ENCODE measurements around the gene TWIST2.

Gene TWIST2

DNA sequence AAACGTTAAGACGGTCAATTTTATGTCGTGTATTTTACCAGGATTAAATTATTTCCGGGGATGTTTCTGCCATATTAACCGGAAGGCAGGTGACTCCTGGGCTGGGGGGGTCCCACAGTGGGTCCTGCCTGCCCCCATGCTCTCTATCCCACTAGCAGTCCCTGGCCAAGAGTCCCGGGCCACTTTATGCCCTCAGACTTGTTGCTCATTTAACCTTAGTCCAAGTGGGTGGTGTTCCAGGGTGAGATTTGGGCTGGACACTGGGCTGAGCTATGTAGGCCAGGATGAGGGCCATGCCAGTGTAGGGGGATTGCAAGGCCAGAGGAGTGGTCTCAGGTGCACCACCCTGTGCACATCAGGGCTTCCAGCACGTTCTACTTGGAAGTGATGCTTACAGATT is 24.1 kb downstream of the TWIST2 start:
- no peak for ATAC-seq
- H3K4me3 Mint-ChIP-seq, result no peak overlapping the region

DNA sequence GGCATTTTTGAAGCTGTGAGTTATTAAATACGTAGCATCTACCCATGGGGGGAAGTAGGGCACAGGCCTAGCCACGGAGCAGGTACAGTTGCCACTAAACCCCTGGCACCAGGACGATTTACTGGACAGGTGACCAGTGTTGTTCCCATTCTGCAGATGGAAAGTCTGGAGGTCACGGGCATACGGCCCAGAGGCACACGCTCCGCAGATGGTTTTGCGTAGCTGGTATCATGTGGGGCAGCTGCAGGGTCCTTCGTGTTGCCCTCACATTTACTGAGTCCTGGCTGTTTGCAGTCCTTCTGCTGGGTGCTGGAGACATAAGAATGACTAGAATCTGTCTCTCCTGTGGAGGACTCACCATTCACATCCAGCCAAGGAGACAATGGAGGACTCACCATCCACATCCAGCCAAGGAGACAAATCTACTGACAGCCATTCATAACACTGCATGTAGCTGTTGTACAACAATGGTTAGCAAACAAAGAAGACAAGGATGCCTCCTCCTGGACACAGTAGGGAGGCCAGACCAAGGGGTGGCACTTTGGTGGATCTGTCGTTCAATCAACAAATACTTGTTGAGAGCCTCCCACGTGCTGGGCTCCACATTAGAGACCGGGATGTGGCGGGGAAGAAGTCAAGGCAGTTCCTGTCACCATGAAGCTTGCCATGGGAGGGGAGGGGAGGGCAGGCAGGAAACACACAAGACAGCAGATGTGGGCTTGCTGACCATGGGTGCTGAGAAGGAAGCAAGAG is 24.9 kb downstream of the TWIST2 start:
- ATAC-seq (no peak), DNase-seq (ENCODE audit: low spot score in 2 of 2) (no peak)

More for the DNA sequence above, 24.1 kb downstream of the TWIST2 start:
- DNase-seq (ENCODE audit: low spot score in 2 of 2), result no peak
- Mint-ChIP-seq H3K4me1 (no peaks in the 10 kb centered on the region), H3K27ac (no peak overlapping the region), H3K9me3 (no peaks in the 10 kb centered on the region), H3K36me3 (peaks cover 7% of the 10 kb centered on the region)

DNA sequence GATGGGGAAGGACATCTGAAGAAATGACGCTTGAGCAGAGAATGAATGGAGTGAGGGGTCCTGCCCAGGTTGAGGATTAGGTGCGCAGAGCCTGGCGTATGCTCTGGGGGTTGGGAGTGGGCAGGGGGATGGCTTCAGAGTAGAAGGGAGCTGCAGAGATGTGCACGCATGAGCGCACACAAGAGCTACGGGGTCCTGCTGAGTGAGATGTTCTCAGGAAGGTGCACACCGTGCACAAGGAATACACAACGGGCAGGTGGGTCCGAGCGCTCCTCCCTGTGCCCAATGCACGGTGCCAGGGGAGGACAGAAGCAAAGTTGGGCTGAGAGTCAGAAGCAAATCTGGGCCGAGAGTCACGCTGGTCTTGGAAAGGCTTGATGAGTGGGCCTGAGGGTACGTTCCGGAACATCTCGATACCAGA is 25.5 kb downstream of the TWIST2 start:
- Mint-ChIP-seq H3K36me3 (peaks cover 7% of the 10 kb centered on the region), H3K4me1 (no peaks in the 10 kb centered on the region), H3K27ac (no peak overlapping the region), H3K9me3 (peaks cover 3% of the 10 kb centered on the region), H3K4me3 (no peak overlapping the region)
- DNase-seq (ENCODE audit: low spot score in 2 of 2), result no peak
- ATAC-seq, result no peak

More for the DNA sequence above, 24.9 kb downstream of the TWIST2 start:
- Mint-ChIP-seq H3K4me3 (no peak overlapping the region), H3K9me3 (peaks cover 3% of the 10 kb centered on the region), H3K36me3 (peaks cover 7% of the 10 kb centered on the region), H3K27ac (no peak overlapping the region), H3K4me1 (no peaks in the 10 kb centered on the region)

DNA sequence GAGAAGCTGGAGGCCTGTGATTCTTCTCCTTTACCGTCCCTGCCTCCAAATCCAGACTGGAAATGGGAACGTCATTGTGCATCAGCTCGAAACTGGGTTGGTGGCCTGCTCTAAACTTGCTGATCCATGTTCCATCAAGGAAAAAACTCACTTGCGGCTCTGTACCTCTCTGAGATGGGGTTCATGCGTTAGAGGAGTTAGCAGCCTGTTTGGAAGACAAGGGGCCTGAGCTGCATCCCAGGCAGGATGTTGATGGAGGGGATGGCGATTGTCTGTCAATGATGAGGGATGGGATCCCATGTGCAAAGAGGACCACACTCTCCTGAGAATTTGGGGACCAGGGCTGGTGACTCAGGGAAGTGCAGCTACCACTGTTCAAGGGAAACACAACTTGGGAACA is 26.0 kb downstream of the TWIST2 start:
- ATAC-seq (no peak), DNase-seq (ENCODE audit: low spot score in 2 of 2) (no peak)
- Mint-ChIP-seq H3K36me3 (peaks cover 7% of the 10 kb centered on the region), H3K4me3 (no peak overlapping the region), H3K27ac (no peak overlapping the region), H3K4me1 (no peaks in the 10 kb centered on the region), H3K9me3 (peaks cover 3% of the 10 kb centered on the region)

DNA sequence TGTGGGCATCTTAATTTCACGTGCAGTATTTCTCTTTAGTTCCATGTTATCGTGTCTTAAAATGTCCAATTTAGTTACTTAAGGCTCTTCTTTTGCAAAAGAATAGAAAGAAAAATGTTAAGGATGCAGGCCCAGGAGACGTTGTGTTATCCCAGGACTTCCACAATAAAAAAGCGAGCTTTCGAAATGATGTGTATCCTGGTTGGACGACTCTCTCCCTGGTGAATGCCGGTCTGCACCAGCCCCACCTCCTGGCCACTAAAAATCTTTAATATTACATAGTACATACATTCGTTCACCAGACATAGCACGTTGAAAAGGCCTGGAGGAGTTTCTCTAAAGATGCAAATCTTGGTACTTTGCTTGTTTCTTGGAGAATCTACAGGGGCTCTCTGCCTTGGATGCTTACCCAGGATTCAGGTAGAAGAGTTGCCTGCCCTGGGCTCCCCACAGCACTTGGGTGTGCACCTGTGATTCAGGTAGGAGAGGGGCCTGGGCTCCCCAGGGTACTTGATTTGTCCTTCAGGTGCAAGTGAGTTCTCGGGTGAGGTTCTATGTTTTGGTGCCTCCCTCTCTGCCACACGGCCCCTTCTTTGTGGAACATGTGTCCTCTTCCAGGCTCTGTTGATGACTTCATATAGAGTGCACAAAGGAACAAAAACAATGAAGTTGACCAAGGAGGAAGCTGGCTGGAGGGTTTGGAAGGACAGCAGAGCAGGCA is 26.6 kb downstream of the TWIST2 start:
- Mint-ChIP-seq H3K27ac (no peak overlapping the region), H3K9me3 (peaks cover 3% of the 10 kb centered on the region), H3K36me3 (peaks cover 7% of the 10 kb centered on the region), H3K4me1 (no peaks in the 10 kb centered on the region), H3K4me3 (no peak overlapping the region)
- ATAC-seq (no peak), DNase-seq (ENCODE audit: low spot score in 2 of 2) (no peak)

DNA sequence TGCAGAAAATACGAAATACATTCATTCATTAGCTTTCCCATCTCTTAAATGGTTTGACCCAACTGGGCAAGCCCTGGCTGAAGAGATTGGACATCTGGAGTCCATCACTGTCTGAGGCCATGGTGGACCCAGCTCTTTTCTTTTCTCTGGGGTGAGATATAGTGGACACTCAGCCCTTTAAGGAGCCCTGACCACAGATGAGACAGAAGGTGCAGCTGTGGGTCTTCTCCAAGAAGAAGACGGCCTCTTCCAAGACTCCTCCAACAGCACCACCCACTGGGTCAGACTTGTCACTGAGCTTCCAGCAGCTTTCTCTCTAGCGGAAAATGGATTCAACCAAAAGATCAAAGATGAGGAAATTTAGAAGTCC is 27.2 kb downstream of the TWIST2 start:
- H3K9me3 Mint-ChIP-seq, result peaks cover 3% of the 10 kb centered on the region
- DNase-seq (ENCODE audit: low spot score in 2 of 2) (no peak), ATAC-seq (no peak)
- no peak overlapping the region for H3K4me3 Mint-ChIP-seq
- peaks cover 1% of the 10 kb centered on the region for H3K36me3 Mint-ChIP-seq
- H3K4me1 Mint-ChIP-seq, result no peaks in the 10 kb centered on the region
- H3K27ac Mint-ChIP-seq, result no peak overlapping the region

DNA sequence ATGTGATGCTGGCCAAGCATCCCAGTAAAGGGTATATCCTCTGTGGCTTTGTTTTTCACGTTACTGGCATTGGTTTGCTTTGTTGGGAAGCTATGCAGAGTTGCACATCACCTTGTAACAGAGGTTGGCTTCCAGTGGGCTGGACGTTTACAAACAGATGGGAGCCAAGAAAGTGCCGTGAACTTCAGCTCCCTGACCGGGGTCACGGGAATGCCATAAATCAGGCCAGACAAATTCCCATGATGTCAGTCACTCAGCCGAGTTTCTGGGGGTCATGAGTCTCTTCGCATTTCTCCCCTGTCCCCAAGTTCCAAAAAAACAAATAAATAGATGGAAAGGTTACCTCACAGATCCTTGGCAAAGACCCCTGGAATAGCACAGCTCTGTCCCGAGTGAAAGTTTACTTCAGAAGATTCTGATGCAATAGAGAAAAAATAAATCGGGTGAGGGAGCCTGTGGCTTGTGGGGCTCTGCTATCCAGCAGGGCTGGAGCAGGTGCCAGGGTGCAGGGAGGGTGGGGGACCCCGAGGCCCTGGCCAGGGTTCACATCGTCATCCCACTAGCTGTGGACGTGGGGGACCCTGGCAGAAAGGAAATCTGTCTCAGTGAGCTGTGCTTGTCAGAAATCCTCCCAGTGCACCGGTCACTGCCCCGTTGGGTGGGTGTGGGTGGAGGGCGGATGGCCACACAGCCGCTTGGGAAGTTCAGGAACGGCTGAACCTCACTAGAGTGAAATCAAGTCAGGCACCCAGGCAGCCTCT is 27.8 kb downstream of the TWIST2 start:
- Mint-ChIP-seq H3K27ac (no peak overlapping the region), H3K9me3 (peaks cover 3% of the 10 kb centered on the region), H3K4me1 (no peaks in the 10 kb centered on the region), H3K36me3 (no peaks in the 10 kb centered on the region), H3K4me3 (no peak overlapping the region)
- no peak for ATAC-seq
- no peak for DNase-seq (ENCODE audit: low spot score in 2 of 2)

DNA sequence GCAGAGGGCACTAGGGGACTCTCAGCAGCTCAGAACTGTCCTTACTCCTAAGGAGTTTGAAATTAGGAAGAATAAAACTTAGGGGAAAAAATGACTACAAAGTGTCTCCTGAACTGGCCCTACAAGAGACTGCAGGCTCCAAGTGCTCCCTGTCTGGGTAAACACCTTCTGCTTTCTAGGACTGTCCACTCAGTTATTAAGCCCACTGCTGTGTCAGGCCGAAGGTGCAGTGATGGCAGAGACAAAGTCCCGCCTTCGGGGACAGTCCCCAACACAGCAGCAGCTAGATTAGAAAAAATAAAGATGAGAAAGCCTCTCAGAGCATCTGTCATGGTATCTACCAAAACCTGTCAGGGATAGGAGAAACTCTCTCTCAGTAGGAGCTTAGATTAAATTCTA is 28.3 kb downstream of the TWIST2 start:
- Mint-ChIP-seq H3K4me1 (no peaks in the 10 kb centered on the region), H3K36me3 (no peaks in the 10 kb centered on the region)

DNA sequence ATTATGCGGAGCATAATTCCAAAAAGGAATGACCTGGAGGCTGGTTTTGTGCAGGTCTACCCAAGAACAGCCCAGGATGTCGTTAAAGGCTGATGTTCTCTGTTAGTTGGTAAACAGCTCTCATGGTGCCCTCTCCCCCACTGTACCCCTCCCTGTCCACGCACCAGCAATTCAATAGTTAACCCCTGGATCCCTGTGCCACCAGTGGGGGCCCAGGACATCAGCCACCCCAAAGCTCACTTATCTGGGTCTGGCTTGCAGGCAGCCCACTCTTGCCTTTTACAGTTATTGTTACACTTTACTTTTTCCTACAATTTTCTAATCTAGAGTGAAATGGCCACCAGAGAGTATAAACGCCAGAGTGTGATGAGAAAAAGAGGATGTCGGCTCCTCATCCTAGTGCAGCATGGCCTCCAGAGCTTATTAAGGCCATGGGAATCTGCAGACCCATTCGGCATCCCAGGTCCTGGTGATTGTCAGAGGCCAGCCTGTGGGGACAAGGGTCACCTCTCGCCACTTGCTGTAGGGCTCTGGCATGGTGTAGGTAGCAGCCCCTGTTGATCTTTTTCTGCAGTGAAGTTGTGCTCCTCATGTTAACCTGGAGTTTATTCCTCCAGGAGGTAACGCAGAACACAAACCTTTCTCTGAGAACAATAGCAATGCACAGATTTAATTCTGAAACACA is 30.3 kb downstream of the TWIST2 start:
- Mint-ChIP-seq H3K4me3 (no peak overlapping the region), H3K4me1 (no peaks in the 10 kb centered on the region), H3K36me3 (no peaks in the 10 kb centered on the region), H3K27ac (no peak overlapping the region), H3K9me3 (peaks cover 3% of the 10 kb centered on the region)
- no peak for DNase-seq (ENCODE audit: low spot score in 2 of 2)
- ATAC-seq, result no peak

More for the DNA sequence above, 28.3 kb downstream of the TWIST2 start:
- ATAC-seq, result no peak
- DNase-seq (ENCODE audit: low spot score in 2 of 2), result no peak
- H3K9me3 Mint-ChIP-seq, result peaks cover 3% of the 10 kb centered on the region
- no peak overlapping the region for H3K4me3 Mint-ChIP-seq
- no peak overlapping the region for H3K27ac Mint-ChIP-seq

DNA sequence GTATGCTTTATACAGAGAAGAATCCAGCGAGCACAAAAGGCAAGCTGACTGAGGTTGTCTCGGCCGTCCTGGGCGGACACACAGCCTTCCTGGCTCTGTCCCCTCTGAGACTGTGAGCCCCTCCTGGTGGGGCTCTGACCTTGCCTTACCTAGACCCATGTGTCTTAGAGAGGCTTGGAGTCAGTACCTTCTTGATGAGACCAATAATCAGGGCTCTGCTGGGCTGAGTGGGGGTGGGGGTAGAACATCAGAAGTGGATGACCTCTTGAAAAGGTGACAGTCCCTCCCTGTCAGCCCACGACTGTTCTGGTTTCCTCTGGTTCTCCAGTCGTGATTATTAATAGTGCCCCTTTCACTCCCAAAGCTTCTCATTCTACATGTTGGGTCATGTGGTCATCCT is 31.2 kb downstream of the TWIST2 start:
- Mint-ChIP-seq H3K36me3 (no peaks in the 10 kb centered on the region), H3K4me3 (no peak overlapping the region), H3K27ac (no peak overlapping the region), H3K4me1 (no peaks in the 10 kb centered on the region), H3K9me3 (peaks cover 3% of the 10 kb centered on the region)
- DNase-seq (ENCODE audit: low spot score in 2 of 2) (no peak), ATAC-seq (no peak)

DNA sequence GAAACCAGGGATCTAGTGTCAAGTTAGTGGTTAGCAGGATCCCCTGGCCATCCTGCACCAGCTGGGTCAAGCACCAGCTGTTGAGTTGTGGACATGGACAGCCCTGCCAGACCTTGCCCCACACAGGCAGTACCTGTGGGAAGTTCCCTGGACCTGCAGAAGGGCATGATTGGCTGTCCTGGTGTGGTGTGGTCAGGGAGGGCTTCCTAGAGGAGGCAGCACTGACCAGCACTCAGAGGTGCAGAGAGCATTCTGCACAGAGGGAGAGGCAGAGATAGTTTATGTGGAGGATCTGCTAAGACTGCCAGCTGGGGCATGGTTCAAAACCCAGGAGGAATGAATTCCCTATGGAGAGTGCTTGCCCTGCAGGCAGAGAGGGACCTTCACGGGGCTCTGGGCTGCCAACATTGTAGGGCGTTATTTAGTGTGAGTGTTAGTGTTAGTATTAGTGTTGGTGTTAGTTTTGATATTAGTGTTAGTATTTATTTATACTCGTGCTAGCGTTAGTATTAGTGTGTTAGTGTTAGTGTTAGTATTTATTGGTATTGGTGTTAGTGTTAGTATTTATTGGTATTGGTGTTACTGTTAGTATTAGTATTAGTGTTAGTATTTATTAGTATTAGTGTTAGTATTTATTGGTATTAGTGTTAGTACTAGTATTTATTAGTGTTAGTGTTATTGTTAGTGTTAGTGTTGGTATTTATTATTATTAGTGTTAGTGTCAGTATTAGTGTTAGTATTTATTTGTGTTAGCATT is 31.9 kb downstream of the TWIST2 start:
- Mint-ChIP-seq H3K36me3 (no peaks in the 10 kb centered on the region), H3K4me3 (no peak overlapping the region), H3K4me1 (no peaks in the 10 kb centered on the region), H3K9me3 (peaks cover 3% of the 10 kb centered on the region), H3K27ac (no peak overlapping the region)
- ATAC-seq (peak; percentile 33), DNase-seq (ENCODE audit: low spot score in 2 of 2) (peak in 1 of 2 donors; percentile 56)

DNA sequence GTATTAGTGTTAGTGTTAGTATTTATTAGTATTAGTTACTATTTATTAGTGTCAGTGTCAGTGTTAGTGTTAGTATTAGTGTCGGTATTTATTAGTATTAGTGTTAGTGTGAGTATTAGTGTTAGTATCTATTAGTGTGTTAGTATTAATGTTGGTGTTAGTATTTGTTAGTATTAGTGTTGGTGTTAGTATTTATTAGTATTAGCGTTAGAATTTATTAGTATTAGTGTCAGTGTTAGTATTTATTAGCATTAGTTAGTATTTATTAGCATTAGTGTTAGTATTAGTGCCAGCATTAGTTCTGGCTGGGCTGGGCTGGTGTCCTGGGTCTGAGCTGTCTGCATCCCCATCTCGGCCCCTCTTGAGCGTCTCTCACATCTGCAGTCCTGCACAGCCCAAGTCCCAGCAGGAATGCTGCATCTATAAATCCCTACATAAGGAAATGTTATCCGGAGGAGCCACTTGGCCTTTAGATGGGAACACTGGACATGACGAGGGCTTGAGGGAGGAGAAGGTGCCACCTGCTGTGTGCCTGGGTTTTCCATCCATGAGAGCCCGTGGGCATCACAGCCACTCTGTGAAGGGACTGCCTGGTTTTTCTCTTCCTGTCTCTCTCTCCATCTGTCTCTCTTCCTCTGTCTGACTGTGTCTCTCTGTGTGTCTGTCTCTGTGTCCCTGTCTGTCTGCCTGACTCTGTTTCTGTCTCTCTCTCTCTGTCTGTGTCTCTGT is 33.6 kb downstream of the TWIST2 start:
- peak in 1 of 2 donors; percentile 52 for DNase-seq (ENCODE audit: low spot score in 2 of 2)
- H3K4me3 Mint-ChIP-seq, result no peak overlapping the region

DNA sequence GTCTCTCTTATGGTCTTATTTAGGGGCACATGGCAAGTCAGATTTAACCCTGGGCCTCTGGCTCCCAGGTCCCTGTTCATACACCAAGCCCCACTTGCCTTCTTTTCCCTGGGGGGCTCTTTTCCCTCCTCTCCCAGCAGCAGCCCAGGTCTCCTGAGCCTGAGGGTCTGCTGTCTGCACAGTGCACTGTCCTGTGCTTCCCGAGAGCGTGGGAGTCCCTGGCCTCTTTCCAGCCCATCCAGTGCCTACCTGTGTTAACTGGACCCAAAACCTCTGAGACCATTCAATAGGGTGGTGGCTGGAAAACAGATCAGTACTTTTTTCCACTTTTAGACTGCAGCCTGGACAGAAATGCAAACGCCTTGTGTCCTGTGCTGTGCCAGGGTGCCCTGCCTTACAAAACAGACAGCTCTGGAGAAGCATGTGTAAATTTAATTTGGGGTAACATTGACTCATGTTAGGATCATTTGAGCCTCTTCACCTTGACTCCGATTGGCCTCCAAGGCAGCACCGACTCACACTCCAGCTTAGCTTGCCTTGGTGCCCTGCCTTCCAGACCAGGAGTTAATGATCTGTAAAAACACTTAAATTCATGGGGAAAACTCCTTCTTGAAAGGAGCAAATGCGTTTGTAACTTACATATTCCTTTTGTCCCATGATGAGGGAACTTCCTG is 34.3 kb downstream of the TWIST2 start:
- Mint-ChIP-seq H3K36me3 (no peaks in the 10 kb centered on the region), H3K4me3 (no peak overlapping the region), H3K9me3 (peaks cover 3% of the 10 kb centered on the region), H3K4me1 (no peaks in the 10 kb centered on the region), H3K27ac (no peak overlapping the region)
- DNase-seq (ENCODE audit: low spot score in 2 of 2) (no peak), ATAC-seq (peak; percentile 5)

More for the DNA sequence above, 33.6 kb downstream of the TWIST2 start:
- no peaks in the 10 kb centered on the region for H3K36me3 Mint-ChIP-seq
- H3K9me3 Mint-ChIP-seq, result peaks cover 3% of the 10 kb centered on the region
- no peak overlapping the region for H3K27ac Mint-ChIP-seq
- peak; percentile 70 for ATAC-seq
- no peaks in the 10 kb centered on the region for H3K4me1 Mint-ChIP-seq

All from stimulated activated effector memory CD8-positive, alpha-beta T cell treated with anti-CD3 and anti-CD28 coated beads, Interleukin-12 subunit alpha, Interleukin-12 subunit beta, amount 100 ng/mL, for 72 hours (primary cell).